Measurements from ENCODE around the gene PIEZO1. TPM values are rescaled to one million over a fixed set of nuclear protein-coding genes. Genes with fewer than 3 reads are reported as not detected.

Gene PIEZO1
- total RNA-seq, 1 experiment from 2014 or later: 391 TPM

- no TSS peak for BruUV-seq (replicated peaks)
- Histone ChIP-seq H3K27ac (peak overlapping the region; percentile 63), H3K79me2 (ENCODE audit: low read depth) (peaks cover 76% of the 10 kb centered on the region), H3K27me3 (ENCODE audit: insufficient read depth, low read depth) (no peaks in the 10 kb centered on the region), H3F3A (ENCODE audit: insufficient read depth, low read depth) (peaks cover 77% of the 10 kb centered on the region), H3K36me3 (ENCODE audit: low read depth) (no peaks in the 10 kb centered on the region), H4K20me1 (ENCODE audit: insufficient read depth) (peaks cover 24% of the 10 kb centered on the region), H3K4me1 (replicated peaks; ENCODE audit: insufficient read depth) (peaks cover 94% of the 10 kb centered on the region), H3K4me2 (peak overlapping the region; percentile 83), H3K9me3 (ENCODE audit: insufficient read depth, low read depth) (no peaks in the 10 kb centered on the region), H2AFZ (no peak overlapping the region), H3K9me2 (ENCODE audit: insufficient read depth) (no peaks in the 10 kb centered on the region), H3K4me3 (no peak overlapping the region; the same call in 1 of the 2 replicates)
- TF ChIP-seq CTCF (conservative IDR thresholded peaks at IDR 0.05) (no peak), EZH2 (IDR thresholded peaks at IDR 0.05; ENCODE audit: low read depth) (no peak)
- peak in 1 of 2 experiments; percentile 81 for DNase-seq
- ChIA-PET CTCF (interaction anchor here (1.7 to 3.1 kb wide), 2 partner anchors 21 to 24 kb away, joined by 9 to 11 read pairs; no protein-coding TSS in a partner anchor), POLR2A (ENCODE audit: unreplicated experiment) (interaction anchor here (0.5 to 1.1 kb wide), 6 partner anchors 10 to 972 kb away, joined by 3 to 6 read pairs (median 3); no protein-coding TSS in a partner anchor)
- intact Hi-C loops (cut with micrococcal nuclease; ENCODE audit: unreplicated experiment): loop anchor here (1.0 to 5.0 kb wide), 2 partner anchors 10 to 894 kb away; partner anchors contain the start of gene SLC7A5
These were observed 23.9 kb downstream of the PIEZO1 start for GRCh38 chr16:88761143-88761534.

- BruUV-seq (replicated peaks): no TSS peak
- Histone ChIP-seq H2AFZ (no peak overlapping the region), H3K79me2 (ENCODE audit: low read depth) (peaks cover 71% of the 10 kb centered on the region), H3K9me3 (ENCODE audit: insufficient read depth, low read depth) (no peaks in the 10 kb centered on the region), H3K4me2 (peak overlapping the region; percentile 83), H3K4me3 (peak overlapping the region; percentile 7; the same call in 1 of the 2 replicates), H3K36me3 (ENCODE audit: low read depth) (no peaks in the 10 kb centered on the region), H3F3A (ENCODE audit: insufficient read depth, low read depth) (peaks cover 77% of the 10 kb centered on the region), H3K9me2 (ENCODE audit: insufficient read depth) (no peaks in the 10 kb centered on the region), H4K20me1 (ENCODE audit: insufficient read depth) (peaks cover 24% of the 10 kb centered on the region), H3K27ac (0 out of 2 replicates have a peak overlapping the region, but pooled peaks have one; percentile 18), H3K4me1 (replicated peaks; ENCODE audit: insufficient read depth) (peaks cover 94% of the 10 kb centered on the region), H3K27me3 (ENCODE audit: insufficient read depth, low read depth) (no peaks in the 10 kb centered on the region)
- POLR2A ChIA-PET (ENCODE audit: unreplicated experiment): interaction anchor here (0.5 to 1.1 kb wide), 10 partner anchors 10 to 972 kb away, joined by 3 to 11 read pairs (median 4); partner anchors contain the start of genes APRT and MVD
- CTCF ChIA-PET: interaction anchor here (3.1 kb wide), 1 partner anchor 21 kb away, joined by 9 read pairs; no protein-coding TSS in a partner anchor
- intact Hi-C loops (cut with micrococcal nuclease; ENCODE audit: unreplicated experiment): loop anchor here (1.0 to 5.0 kb wide), 2 partner anchors 11 to 893 kb away; partner anchors contain the start of gene SLC7A5
- TF ChIP-seq EZH2 (IDR thresholded peaks at IDR 0.05; ENCODE audit: low read depth): no peak
- no peak for TF ChIP-seq CTCF (conservative IDR thresholded peaks at IDR 0.05)
- DNase-seq: peak; percentile 74 to 77
These were observed 24.4 kb downstream of the PIEZO1 start for GRCh38 chr16:88760424-88761142.

- no peak for DNase-seq
- H3K9me2 ChIP-seq (ENCODE audit: insufficient read depth): no peaks in the 10 kb centered on the region
- peaks cover 68% of the 10 kb centered on the region for H3K79me2 ChIP-seq (ENCODE audit: low read depth)
- H3K27me3 ChIP-seq (ENCODE audit: insufficient read depth, low read depth): no peaks in the 10 kb centered on the region
- TF ChIP-seq EZH2 (IDR thresholded peaks at IDR 0.05; ENCODE audit: low read depth) (no peak), CTCF (conservative IDR thresholded peaks at IDR 0.05) (no peak)
- H3K27ac ChIP-seq: 0 out of 2 replicates have a peak overlapping the region, but pooled peaks have one; percentile 18
- H2AFZ ChIP-seq: no peak overlapping the region
- BruUV-seq (replicated peaks): no TSS peak
- H3K4me1 ChIP-seq (replicated peaks; ENCODE audit: insufficient read depth): peaks cover 96% of the 10 kb centered on the region
- peaks cover 26% of the 10 kb centered on the region for H4K20me1 ChIP-seq (ENCODE audit: insufficient read depth)
- ChIA-PET CTCF (interaction anchor here (0.7 kb wide), 1 partner anchor 22 kb away, joined by 3 read pairs; no protein-coding TSS in a partner anchor), POLR2A (ENCODE audit: unreplicated experiment) (interaction anchor here (0.6 to 1.1 kb wide), 6 partner anchors 20 to 717 kb away, joined by 3 to 35 read pairs (median 5); partner anchors contain the start of genes APRT and MVD)
- H3K9me3 ChIP-seq (ENCODE audit: insufficient read depth, low read depth): no peaks in the 10 kb centered on the region
- intact Hi-C loops (cut with micrococcal nuclease; ENCODE audit: unreplicated experiment): loop anchor here (5.0 kb wide), 2 partner anchors 98 to 893 kb away; partner anchors contain the start of genes MVD and SLC7A5
- H3F3A ChIP-seq (ENCODE audit: insufficient read depth, low read depth): peaks cover 78% of the 10 kb centered on the region
- H3K36me3 ChIP-seq (ENCODE audit: low read depth): no peaks in the 10 kb centered on the region
- no peak overlapping the region for H3K4me3 ChIP-seq
- peak overlapping the region; percentile 83 for H3K4me2 ChIP-seq
These were observed 25.1 kb downstream of the PIEZO1 start for GRCh38 chr16:88759976-88760350.

Measured in PC-9 (cell line).